PFSK-1 (cell line): ENCODE data around the gene KRTAP1-3.
"Not testable (repeated sequence)": the region's sequence is repeated elsewhere in the genome, so short reads cannot be mapped to it uniquely, and the experiment has no call there.

Source experiments
- FOXP2 ChIP-seq: optimal IDR thresholded peaks from 2 replicates; pipeline ENCODE3; 2011; ENCODE audit warnings: borderline replicate concordance, control low read depth, inconsistent platforms; ENCODE audit not compliant: insufficient read depth; ENCODE audit errors: extremely low read length, extremely low read depth
- POLR2AphosphoS5 ChIP-seq: IDR thresholded peaks from 2 replicates; pipeline ENCODE4 v1.6.1; 2012; ENCODE audit warnings: low read depth, mild to moderate bottlenecking, control low read depth, low read length, moderate library complexity
- SIN3A ChIP-seq: IDR thresholded peaks from 2 replicates; pipeline ENCODE4 v1.6.1; 2012; ENCODE audit warnings: mild to moderate bottlenecking, low read length, moderate library complexity, borderline replicate concordance; ENCODE audit not compliant: insufficient read depth
- TAF1 ChIP-seq: IDR thresholded peaks from 2 replicates; pipeline ENCODE4 v1.6.1; 2012; ENCODE audit warnings: low read length, control low read depth, borderline replicate concordance; ENCODE audit not compliant: insufficient read depth
- TF ChIP-seq, protein P1 (sequence below), 2 experiments: IDR thresholded peaks; 2 replicates each; pipeline versions ENCODE4 v1.6.1 to v1.8.0; 2011 to 2012; ENCODE audit warnings: low read depth in 2 of 2, low read length in 2 of 2, control low read depth in 1 of 2, inconsistent platforms in 1 of 2, mild to moderate bottlenecking in 1 of 2, moderate library complexity in 1 of 2; ENCODE audit not compliant: insufficient read depth in 1 of 2

KRTAP1-3 gene

DNA sequence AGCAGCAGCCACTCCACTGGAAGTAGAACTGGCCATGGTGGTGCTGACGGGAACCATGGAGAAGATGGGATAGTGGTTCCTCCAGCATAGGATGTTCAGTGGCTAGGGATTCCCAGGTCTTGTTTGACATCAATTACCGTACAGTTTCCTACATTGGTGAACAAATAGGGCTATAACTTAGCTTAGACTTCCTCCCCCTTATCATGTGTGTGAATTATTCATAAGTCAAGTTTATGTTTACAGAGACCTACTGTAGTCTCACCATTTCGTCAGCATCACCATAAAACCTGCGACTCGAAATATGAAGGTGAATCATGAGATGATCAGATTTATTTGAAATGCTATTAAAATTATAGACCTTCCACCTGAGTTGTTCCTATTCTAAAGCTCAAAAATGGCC lies 24.1 kb upstream of the KRTAP1-3 start:
- no peak for TF ChIP-seq FOXP2
- TF ChIP-seq, protein P1, sequence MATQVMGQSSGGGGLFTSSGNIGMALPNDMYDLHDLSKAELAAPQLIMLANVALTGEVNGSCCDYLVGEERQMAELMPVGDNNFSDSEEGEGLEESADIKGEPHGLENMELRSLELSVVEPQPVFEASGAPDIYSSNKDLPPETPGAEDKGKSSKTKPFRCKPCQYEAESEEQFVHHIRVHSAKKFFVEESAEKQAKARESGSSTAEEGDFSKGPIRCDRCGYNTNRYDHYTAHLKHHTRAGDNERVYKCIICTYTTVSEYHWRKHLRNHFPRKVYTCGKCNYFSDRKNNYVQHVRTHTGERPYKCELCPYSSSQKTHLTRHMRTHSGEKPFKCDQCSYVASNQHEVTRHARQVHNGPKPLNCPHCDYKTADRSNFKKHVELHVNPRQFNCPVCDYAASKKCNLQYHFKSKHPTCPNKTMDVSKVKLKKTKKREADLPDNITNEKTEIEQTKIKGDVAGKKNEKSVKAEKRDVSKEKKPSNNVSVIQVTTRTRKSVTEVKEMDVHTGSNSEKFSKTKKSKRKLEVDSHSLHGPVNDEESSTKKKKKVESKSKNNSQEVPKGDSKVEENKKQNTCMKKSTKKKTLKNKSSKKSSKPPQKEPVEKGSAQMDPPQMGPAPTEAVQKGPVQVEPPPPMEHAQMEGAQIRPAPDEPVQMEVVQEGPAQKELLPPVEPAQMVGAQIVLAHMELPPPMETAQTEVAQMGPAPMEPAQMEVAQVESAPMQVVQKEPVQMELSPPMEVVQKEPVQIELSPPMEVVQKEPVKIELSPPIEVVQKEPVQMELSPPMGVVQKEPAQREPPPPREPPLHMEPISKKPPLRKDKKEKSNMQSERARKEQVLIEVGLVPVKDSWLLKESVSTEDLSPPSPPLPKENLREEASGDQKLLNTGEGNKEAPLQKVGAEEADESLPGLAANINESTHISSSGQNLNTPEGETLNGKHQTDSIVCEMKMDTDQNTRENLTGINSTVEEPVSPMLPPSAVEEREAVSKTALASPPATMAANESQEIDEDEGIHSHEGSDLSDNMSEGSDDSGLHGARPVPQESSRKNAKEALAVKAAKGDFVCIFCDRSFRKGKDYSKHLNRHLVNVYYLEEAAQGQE (IDR thresholded peaks at IDR 0.05; ENCODE audit: insufficient read depth in 1 of 2, low read depth in 2 of 2, low read length in 2 of 2), result no peak
- no peak for TF ChIP-seq POLR2AphosphoS5
- no peak for TF ChIP-seq TAF1

DNA sequence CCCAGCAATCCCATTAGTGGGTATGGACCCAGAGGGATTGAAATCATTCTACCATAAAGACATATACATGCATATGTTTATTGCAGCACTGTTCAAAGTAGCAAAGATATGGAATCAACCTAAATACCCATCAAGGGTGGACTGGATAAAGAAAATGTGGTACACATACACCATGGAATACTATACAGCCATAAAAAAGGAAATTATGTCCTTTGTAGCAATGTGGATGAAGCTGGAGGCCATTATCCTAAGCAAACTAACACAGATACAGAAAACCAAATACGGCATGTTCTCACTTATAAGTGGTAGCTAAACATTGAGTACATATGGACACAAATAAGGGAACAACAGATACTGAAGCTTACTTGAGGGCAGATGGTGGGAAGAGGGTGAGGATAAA lies 22.9 kb upstream of the KRTAP1-3 start:
- TF ChIP-seq POLR2AphosphoS5 (no peak), SIN3A (no peak), TAF1 (no peak), FOXP2 (no peak)
- TF ChIP-seq, protein P1 (IDR thresholded peaks at IDR 0.05; ENCODE audit: insufficient read depth in 1 of 2, low read depth in 2 of 2, low read length in 2 of 2), result no peak

GRCh38 chr17:41055130-41055529 lies 20.5 kb upstream of the KRTAP1-3 start, which contains the start of gene KRTAP2-2:
Gene KRTAP2-2 (minus strand): TSS chr17:41055230. CDS start chr17:41055211, 19 bp downstream.
- TF ChIP-seq, protein P1 (IDR thresholded peaks at IDR 0.05; ENCODE audit: insufficient read depth in 1 of 2, low read depth in 2 of 2, low read length in 2 of 2), result not testable (repeated sequence)
- not testable (repeated sequence) for TF ChIP-seq POLR2AphosphoS5, FOXP2

- TF ChIP-seq FOXP2 (no peak), SIN3A (no peak), TAF1 (no peak)
Measured at GRCh38 chr17:41054025-41054424, 19.4 kb upstream of the KRTAP1-3 start.

GRCh38 chr17:41052566-41052965 lies 17.9 kb upstream of the KRTAP1-3 start:
- TF ChIP-seq FOXP2 (no peak), SIN3A (no peak), TAF1 (no peak), POLR2AphosphoS5 (no peak)
- TF ChIP-seq, protein P1 (IDR thresholded peaks at IDR 0.05; ENCODE audit: insufficient read depth in 1 of 2, low read depth in 2 of 2, low read length in 2 of 2), result no peak
